MM.1S (cell line): Measurements from ENCODE around the gene PRKG1.

Experiments used
- DNase-seq: peaks from one replicate; pipeline ENCODE4 v3.0.0-alpha.2; 2015
- H2AFZ ChIP-seq: fragments of 300-600 bp; sonication (generic); 2 replicates; pipeline ENCODE4 v1.6.0; 2016; ENCODE audit warnings: antibody characterized with exemption, low read length
- H3F3A ChIP-seq: fragments of 300-600 bp; sonication (generic); 2 replicates; pipeline ENCODE4 v1.6.1; 2016; ENCODE audit warnings: mild to moderate bottlenecking, antibody characterized with exemption, low read length, moderate library complexity, mixed read lengths; ENCODE audit not compliant: insufficient read depth
- H3K27ac ChIP-seq: fragments of 300-600 bp; sonication (generic); 2 replicates; pipeline ENCODE4 v1.5.1; 2016; ENCODE audit warnings: mild to moderate bottlenecking, low read length
- H3K27me3 ChIP-seq: fragments of 300-600 bp; sonication (generic); replicated peaks from 2 replicates; pipeline ENCODE4 v1.6.0; 2016; ENCODE audit warnings: low read length; ENCODE audit not compliant: insufficient read depth
- H3K36me3 ChIP-seq: fragments of 300-600 bp; sonication (generic); replicated peaks from 2 replicates; pipeline ENCODE4 v1.6.1; 2016; ENCODE audit warnings: mild to moderate bottlenecking, low read length, mixed read lengths; ENCODE audit not compliant: insufficient read depth
- H3K4me1 ChIP-seq: fragments of 300-600 bp; sonication (generic); 2 replicates; pipeline ENCODE4 v1.6.1; 2016; ENCODE audit warnings: low read length, mixed read lengths
- H3K4me2 ChIP-seq: fragments of 300-600 bp; sonication (generic); 2 replicates; pipeline ENCODE4 v1.6.0; 2016; ENCODE audit warnings: low read depth, low read length
- H3K4me3 ChIP-seq: fragments of 300-600 bp; sonication (generic); 2 replicates; pipeline ENCODE4 v1.5.1; 2016; ENCODE audit warnings: low read length, mixed read lengths
- H3K79me2 ChIP-seq: fragments of 300-600 bp; sonication (generic); 2 replicates; pipeline ENCODE4 v1.6.1; 2016; ENCODE audit warnings: mixed run types, low read length, mixed read lengths
- H3K9ac ChIP-seq: fragments of 300-600 bp; sonication (generic); 2 replicates; pipeline ENCODE4 v1.6.1; 2016; ENCODE audit warnings: low read length, mixed read lengths
- H3K9me2 ChIP-seq: fragments of 300-600 bp; sonication (generic); replicated peaks from 2 replicates; pipeline ENCODE4 v1.6.1; 2016; ENCODE audit warnings: mild to moderate bottlenecking, low read length, mixed read lengths; ENCODE audit not compliant: insufficient read depth
- H3K9me3 ChIP-seq: fragments of 300-600 bp; sonication (generic); replicated peaks from 2 replicates; pipeline ENCODE4 v1.6.1; 2016; ENCODE audit warnings: mild to moderate bottlenecking, low read length, mixed read lengths; ENCODE audit not compliant: insufficient read depth
- H4K20me1 ChIP-seq: fragments of 300-600 bp; sonication (generic); 2 replicates; pipeline ENCODE4 v1.6.1; 2016; ENCODE audit warnings: mild to moderate bottlenecking, low read length, moderate library complexity, mixed read lengths; ENCODE audit not compliant: insufficient read depth
- EZH2 ChIP-seq: fragments of 300-600 bp; sonication (generic); optimal IDR thresholded peaks from 2 replicates; pipeline ENCODE3; 2017; ENCODE audit warnings: low read depth, mild to moderate bottlenecking, antibody characterized with exemption, low read length, mixed read lengths
- EZH2phosphoT487 ChIP-seq: fragments of 300-600 bp; sonication (generic); IDR thresholded peaks from 2 replicates; pipeline ENCODE4 v1.6.1; 2018; ENCODE audit warnings: antibody characterized with exemption, low read length
- TF ChIP-seq, protein P1 (sequence below): fragments of 300-600 bp; sonication (generic); IDR thresholded peaks from 2 replicates; pipeline ENCODE4 v1.5.1; 2016; ENCODE audit warnings: antibody characterized with exemption, low read length, mixed read lengths

Gene PRKG1

DNA sequence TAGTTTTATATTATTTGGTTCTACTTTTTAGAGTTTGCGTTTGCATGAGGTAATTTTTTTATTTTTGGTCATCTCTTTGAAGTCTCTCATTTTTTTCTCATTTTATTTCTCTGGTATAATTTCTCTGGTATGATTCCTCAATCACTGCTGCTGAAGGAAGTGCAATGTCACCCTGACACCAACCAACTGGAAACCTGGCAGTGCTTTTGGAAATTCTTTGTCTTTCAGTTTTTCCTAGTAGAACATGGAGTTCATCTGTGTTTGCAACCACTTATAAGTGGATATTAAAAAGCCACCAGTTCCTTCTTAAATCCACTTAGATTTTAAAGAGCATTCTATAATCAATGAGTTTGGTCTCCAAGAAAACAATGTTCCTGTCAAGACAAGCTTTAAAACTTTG, 291.8 kb downstream of the PRKG1 start:
- no peaks in the 10 kb centered on the region for H3K27me3 ChIP-seq
- no peak overlapping the region for H3K9ac ChIP-seq
- no peak overlapping the region for H3K27ac ChIP-seq
- H3K36me3 ChIP-seq = no peaks in the 10 kb centered on the region
- H3F3A ChIP-seq = no peaks in the 10 kb centered on the region
- H2AFZ ChIP-seq = no peak overlapping the region
- H3K4me3 ChIP-seq = no peak overlapping the region
- no peaks in the 10 kb centered on the region for H4K20me1 ChIP-seq
- H3K9me3 ChIP-seq = no peaks in the 10 kb centered on the region
- no peak overlapping the region for H3K4me2 ChIP-seq
- TF ChIP-seq EZH2 (no peak), EZH2phosphoT487 (no peak)
- TF ChIP-seq, protein P1, sequence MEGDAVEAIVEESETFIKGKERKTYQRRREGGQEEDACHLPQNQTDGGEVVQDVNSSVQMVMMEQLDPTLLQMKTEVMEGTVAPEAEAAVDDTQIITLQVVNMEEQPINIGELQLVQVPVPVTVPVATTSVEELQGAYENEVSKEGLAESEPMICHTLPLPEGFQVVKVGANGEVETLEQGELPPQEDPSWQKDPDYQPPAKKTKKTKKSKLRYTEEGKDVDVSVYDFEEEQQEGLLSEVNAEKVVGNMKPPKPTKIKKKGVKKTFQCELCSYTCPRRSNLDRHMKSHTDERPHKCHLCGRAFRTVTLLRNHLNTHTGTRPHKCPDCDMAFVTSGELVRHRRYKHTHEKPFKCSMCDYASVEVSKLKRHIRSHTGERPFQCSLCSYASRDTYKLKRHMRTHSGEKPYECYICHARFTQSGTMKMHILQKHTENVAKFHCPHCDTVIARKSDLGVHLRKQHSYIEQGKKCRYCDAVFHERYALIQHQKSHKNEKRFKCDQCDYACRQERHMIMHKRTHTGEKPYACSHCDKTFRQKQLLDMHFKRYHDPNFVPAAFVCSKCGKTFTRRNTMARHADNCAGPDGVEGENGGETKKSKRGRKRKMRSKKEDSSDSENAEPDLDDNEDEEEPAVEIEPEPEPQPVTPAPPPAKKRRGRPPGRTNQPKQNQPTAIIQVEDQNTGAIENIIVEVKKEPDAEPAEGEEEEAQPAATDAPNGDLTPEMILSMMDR = no peak
- H3K9me2 ChIP-seq = no peaks in the 10 kb centered on the region
- no peaks in the 10 kb centered on the region for H3K79me2 ChIP-seq
- no peak for DNase-seq
- H3K4me1 ChIP-seq = no peaks in the 10 kb centered on the region

DNA sequence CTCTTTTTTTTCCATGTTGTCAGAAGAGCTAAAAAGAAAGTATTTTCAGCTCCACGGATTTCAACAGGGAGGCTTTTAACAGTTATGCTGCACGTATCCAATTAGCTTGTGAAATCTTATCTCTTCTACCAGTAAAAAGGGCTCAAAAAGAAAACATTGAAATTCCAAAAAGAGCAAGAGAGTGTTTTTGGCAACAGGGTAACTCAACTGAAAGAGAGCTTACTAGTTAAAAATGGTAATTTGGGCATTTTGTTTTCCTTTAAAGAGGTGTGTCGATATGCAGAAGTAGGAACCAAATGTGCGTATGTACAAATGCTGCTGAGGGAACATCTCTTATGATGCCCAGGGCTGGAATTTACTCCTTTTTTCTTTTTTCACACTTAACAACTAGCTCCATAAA, 292.8 kb downstream of the PRKG1 start:
- Histone ChIP-seq H4K20me1 (no peaks in the 10 kb centered on the region), H3K9me3 (no peaks in the 10 kb centered on the region), H3K27me3 (no peaks in the 10 kb centered on the region), H3K4me3 (no peak overlapping the region), H3K9ac (no peak overlapping the region), H3K36me3 (no peaks in the 10 kb centered on the region), H3K27ac (no peak overlapping the region), H2AFZ (no peak overlapping the region), H3K9me2 (no peaks in the 10 kb centered on the region), H3K4me2 (no peak overlapping the region), H3K4me1 (no peaks in the 10 kb centered on the region), H3K79me2 (no peaks in the 10 kb centered on the region), H3F3A (no peaks in the 10 kb centered on the region)
- no peak for DNase-seq
- TF ChIP-seq EZH2 (no peak), EZH2phosphoT487 (no peak)
- TF ChIP-seq, protein P1 = no peak

DNA sequence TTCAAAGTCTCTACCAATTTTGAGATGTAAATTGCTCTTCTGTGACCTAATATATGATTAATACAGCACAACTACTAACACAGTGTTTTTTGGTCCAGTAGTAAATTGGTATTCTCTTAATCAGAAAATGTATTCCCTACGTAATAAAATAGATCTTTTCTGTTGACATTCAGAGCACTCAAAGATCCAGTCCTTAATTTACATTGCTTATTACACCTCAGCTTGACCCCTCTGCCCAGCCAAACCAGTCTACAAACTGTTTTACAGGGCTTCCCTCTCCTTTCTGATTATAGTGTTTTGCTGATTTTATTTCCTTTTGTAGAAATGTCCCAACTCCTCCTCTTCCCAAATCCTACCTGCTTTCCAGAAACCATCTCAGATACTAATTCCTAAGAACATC, 293.4 kb downstream of the PRKG1 start:
- H3K27me3 ChIP-seq = no peaks in the 10 kb centered on the region
- H3K9me2 ChIP-seq = no peaks in the 10 kb centered on the region
- H3K36me3 ChIP-seq = no peaks in the 10 kb centered on the region
- H3K27ac ChIP-seq = no peak overlapping the region
- no peaks in the 10 kb centered on the region for H3F3A ChIP-seq
- H4K20me1 ChIP-seq = no peaks in the 10 kb centered on the region
- H3K9me3 ChIP-seq = no peaks in the 10 kb centered on the region
- no peak overlapping the region for H3K4me2 ChIP-seq
- TF ChIP-seq EZH2phosphoT487 (no peak), EZH2 (no peak)
- TF ChIP-seq, protein P1 = no peak
- no peaks in the 10 kb centered on the region for H3K79me2 ChIP-seq
- H3K4me1 ChIP-seq = no peaks in the 10 kb centered on the region
- no peak overlapping the region for H3K4me3 ChIP-seq
- H2AFZ ChIP-seq = no peak overlapping the region
- DNase-seq = no peak
- H3K9ac ChIP-seq = no peak overlapping the region

DNA sequence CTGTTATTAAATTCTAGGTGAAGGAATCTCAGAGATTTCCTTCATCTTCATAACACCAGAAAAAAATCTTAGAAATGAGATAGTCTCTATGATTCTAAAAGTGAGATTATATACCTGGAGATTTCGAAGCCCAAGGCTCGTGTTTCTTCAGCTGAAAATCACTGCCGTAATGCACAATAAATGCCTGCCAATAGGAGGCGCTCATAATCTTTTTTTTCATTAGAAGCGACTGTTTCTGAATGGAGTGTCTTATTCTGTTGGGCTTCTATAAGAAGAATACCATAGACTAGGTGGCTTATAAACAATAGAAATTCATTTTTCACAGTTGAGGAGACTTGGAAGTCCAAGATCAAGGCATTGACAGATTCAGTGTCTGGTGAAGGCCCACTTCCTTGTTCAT, 294.7 kb downstream of the PRKG1 start:
- H4K20me1 ChIP-seq = no peaks in the 10 kb centered on the region
- no peaks in the 10 kb centered on the region for H3K36me3 ChIP-seq
- no peak overlapping the region for H2AFZ ChIP-seq
- H3K9ac ChIP-seq = no peak overlapping the region
- no peak overlapping the region for H3K4me3 ChIP-seq
- no peak overlapping the region for H3K27ac ChIP-seq
- TF ChIP-seq, protein P1 = peak; percentile 30
- TF ChIP-seq EZH2phosphoT487 (no peak), EZH2 (no peak)
- H3K4me2 ChIP-seq = no peak overlapping the region
- H3K9me2 ChIP-seq = no peaks in the 10 kb centered on the region
- no peak for DNase-seq
- H3F3A ChIP-seq = no peaks in the 10 kb centered on the region
- no peaks in the 10 kb centered on the region for H3K9me3 ChIP-seq
- no peaks in the 10 kb centered on the region for H3K4me1 ChIP-seq
- H3K79me2 ChIP-seq = no peaks in the 10 kb centered on the region
- H3K27me3 ChIP-seq = no peaks in the 10 kb centered on the region
